HG03175 (cell line): ENCODE results near the gene NANS.
"Not testable (repeated sequence)": the region's sequence is repeated elsewhere in the genome, so short reads cannot be mapped to it uniquely, and the experiment has no call there.

ENCODE experiments used
- ATAC-seq: cut with Tn5 transposase; IDR thresholded peaks from one replicate; pipeline ENCODE4 v1.9.1; 2021; ENCODE audit warnings: mild to moderate bottlenecking, moderate library complexity; ENCODE audit not compliant: unreplicated experiment

Gene NANS

GRCh38 chr9:98099346-98099745 lies 42.8 kb downstream of the NANS start:
- no peak for ATAC-seq

- ATAC-seq = no peak
Observed at GRCh38 chr9:98099898-98100297, 43.4 kb downstream of the NANS start.

GRCh38 chr9:98100456-98100855 lies 43.9 kb downstream of the NANS start:
- ATAC-seq = no peak

- no peak for ATAC-seq
Observed at GRCh38 chr9:98101416-98101815, 44.9 kb downstream of the NANS start.

GRCh38 chr9:98101868-98102273 lies 45.3 kb downstream of the NANS start:
- peak; percentile 99 for ATAC-seq

- ATAC-seq = no peak
Observed at GRCh38 chr9:98104445-98104881, 47.9 kb downstream of the NANS start.

GRCh38 chr9:98105006-98105405 lies 48.5 kb downstream of the NANS start:
- no peak for ATAC-seq

GRCh38 chr9:98107926-98108325 lies 51.4 kb downstream of the NANS start:
- ATAC-seq = no peak

- ATAC-seq = peak; percentile 82
Observed at GRCh38 chr9:98108531-98109031, 52.0 kb downstream of the NANS start.

GRCh38 chr9:98109052-98109451 lies 52.5 kb downstream of the NANS start:
- ATAC-seq = no peak

- ATAC-seq = not testable (repeated sequence)
Observed at GRCh38 chr9:98117097-98117496, 60.6 kb downstream of the NANS start.

GRCh38 chr9:98117984-98118639 lies 61.6 kb downstream of the NANS start:
- peak; percentile 41 for ATAC-seq

GRCh38 chr9:98118640-98119601 lies 62.4 kb downstream of the NANS start, which contains the start of gene TRIM14:
Gene TRIM14 (minus strand): TSS chr9:98119222. CDS start chr9:98119188, 34 bp downstream.
- peak; percentile 62 for ATAC-seq

- ATAC-seq = no peak
Observed at GRCh38 chr9:98120476-98120875, 63.9 kb downstream of the NANS start.

- no peak for ATAC-seq
Observed at GRCh38 chr9:98121058-98121457, 64.5 kb downstream of the NANS start.

GRCh38 chr9:98124091-98124490 lies 67.6 kb downstream of the NANS start:
- not testable (repeated sequence) for ATAC-seq

GRCh38 chr9:98124637-98125426 lies 68.3 kb downstream of the NANS start:
- ATAC-seq = no peak

- ATAC-seq = no peak
Observed at GRCh38 chr9:98127226-98127625, 70.7 kb downstream of the NANS start.

GRCh38 chr9:98128316-98128715 lies 71.8 kb downstream of the NANS start:
- ATAC-seq = no peak

- ATAC-seq = peak; percentile 92
Observed at GRCh38 chr9:98129451-98129881, 72.9 kb downstream of the NANS start.

GRCh38 chr9:98130060-98130459 lies 73.5 kb downstream of the NANS start:
- not testable (repeated sequence) for ATAC-seq
